Panc1 (cell line): ENCODE measurements around the gene MAN2C1. TPM values are rescaled to one million over a fixed set of nuclear protein-coding genes. Genes with fewer than 3 reads are reported as not detected.

Source experiments
- ATAC-seq: fragments of 200-7000 bp; cut with Tn5 transposase; 2 replicates; pipeline ENCODE4 v1.9.1; 2020; ENCODE audit warnings: mild to moderate bottlenecking, moderate library complexity
- BruUV-seq: library from RNA; stranded (reverse); fragments of 400-500 nt; replicated peaks from 2 replicates; lab custom pipeline; 2021; lab: Mats Ljungman, UMichigan
- CTCF ChIA-PET: fragments of 300-600 bp; sonication (Branson Sonifier 250); formaldehyde crosslinking; loops from one replicate; lab custom pipeline; 2022; ENCODE audit warnings: antibody characterized with exemption; lab: Charles Lee
- POLR2A ChIA-PET: fragments of 300-600 bp; sonication (Branson Sonifier 250); formaldehyde crosslinking; loops from one replicate; lab custom pipeline; 2022; ENCODE audit warnings: antibody characterized with exemption; lab: Charles Lee
- DNase-seq: peaks from one replicate; pipeline ENCODE4 v3.0.0-alpha.2; 2010; ENCODE audit warnings: low read depth, low spot score
- H3K27ac ChIP-seq: 2 replicates; pipeline ENCODE4 v1.5.1; 2011; ENCODE audit warnings: mild to moderate bottlenecking, low read length, inconsistent platforms
- H3K27me3 ChIP-seq: fragments of 200-500 bp; sonication (Bioruptor generic); 2 replicates; pipeline ENCODE4 v1.6.0; 2014; ENCODE audit warnings: low read length, inconsistent platforms; ENCODE audit not compliant: control insufficient read depth, insufficient read depth
- H3K36me3 ChIP-seq: fragments of 200-500 bp; sonication (Bioruptor generic); 2 replicates; pipeline ENCODE4 v1.5.1; 2014; ENCODE audit warnings: inconsistent platforms, mild to moderate bottlenecking, low read length, moderate library complexity; ENCODE audit not compliant: control insufficient read depth, insufficient read depth
- H3K4me1 ChIP-seq: 2 replicates; pipeline ENCODE4 v1.5.1; 2011; ENCODE audit warnings: inconsistent platforms, mild to moderate bottlenecking, low read length, moderate library complexity; ENCODE audit not compliant: control insufficient read depth, insufficient read depth
- H3K4me3 ChIP-seq, 2 experiments: 2 replicates each; pipeline ENCODE4 v1.5.1; 2011 to 2012; ENCODE audit warnings: low read depth in 2 of 2, low read length in 2 of 2, mild to moderate bottlenecking in 2 of 2, inconsistent platforms in 1 of 2, moderate library complexity in 1 of 2
- H3K9me3 ChIP-seq: fragments of 200-500 bp; sonication (Bioruptor generic); 2 replicates; pipeline ENCODE4 v1.5.1; 2014; ENCODE audit warnings: low read depth, mild to moderate bottlenecking, inconsistent platforms, low read length, moderate library complexity; ENCODE audit not compliant: control insufficient read depth, insufficient read depth
- CTCF ChIP-seq: fragments of 450-650 bp; IDR thresholded peaks from 2 replicates; pipeline ENCODE4 v1.5.1; 2017; ENCODE audit warnings: mild to moderate bottlenecking
- POLR2AphosphoS5 ChIP-seq: IDR thresholded peaks from 2 replicates; pipeline ENCODE4 v1.6.1; 2012; ENCODE audit warnings: mild to moderate bottlenecking, low read depth, low read length, moderate library complexity
- SIN3A ChIP-seq: IDR thresholded peaks from 2 replicates; pipeline ENCODE4 v1.6.1; 2012; ENCODE audit warnings: low read depth, mild to moderate bottlenecking, low read length, moderate library complexity, borderline replicate concordance; ENCODE audit not compliant: insufficient read depth
- TCF7L2 ChIP-seq: IDR thresholded peaks from 2 replicates; pipeline ENCODE4 v1.6.1; 2011; ENCODE audit warnings: mild to moderate bottlenecking, low read depth, low read length, inconsistent platforms
- in situ Hi-C: cut with HindIII; loops from 2 replicates; pipeline ENCODE4 v1.10.0; 2016; ENCODE audit warnings: low sequenced_read_pairs, low pct_unique_long_range_greater_than_20kb
- intact Hi-C: fragments of 100-400 bp; cut with micrococcal nuclease; formaldehyde crosslinking; loops from one replicate; pipeline ENCODE4 v1.10.0; 2022; ENCODE audit not compliant: unreplicated experiment
- total RNA-seq: library from RNA; stranded (reverse); gene quantifications from one replicate; pipeline ENCODE4 v1.2.1, GENCODE V29; 2021; ENCODE audit not compliant: unreplicated experiment
- TF ChIP-seq, protein P1 (sequence below), 2 experiments: IDR thresholded peaks; 2 replicates each; pipeline ENCODE4 v1.6.1; 2011 to 2012; ENCODE audit warnings: low read depth in 2 of 2, control low read depth in 1 of 2, low read length in 1 of 2, mild to moderate bottlenecking in 1 of 2, moderate library complexity in 1 of 2; ENCODE audit not compliant: insufficient read depth in 1 of 2

Gene MAN2C1
- total RNA-seq, 1 experiment from 2014 or later: 127 TPM

DNA sequence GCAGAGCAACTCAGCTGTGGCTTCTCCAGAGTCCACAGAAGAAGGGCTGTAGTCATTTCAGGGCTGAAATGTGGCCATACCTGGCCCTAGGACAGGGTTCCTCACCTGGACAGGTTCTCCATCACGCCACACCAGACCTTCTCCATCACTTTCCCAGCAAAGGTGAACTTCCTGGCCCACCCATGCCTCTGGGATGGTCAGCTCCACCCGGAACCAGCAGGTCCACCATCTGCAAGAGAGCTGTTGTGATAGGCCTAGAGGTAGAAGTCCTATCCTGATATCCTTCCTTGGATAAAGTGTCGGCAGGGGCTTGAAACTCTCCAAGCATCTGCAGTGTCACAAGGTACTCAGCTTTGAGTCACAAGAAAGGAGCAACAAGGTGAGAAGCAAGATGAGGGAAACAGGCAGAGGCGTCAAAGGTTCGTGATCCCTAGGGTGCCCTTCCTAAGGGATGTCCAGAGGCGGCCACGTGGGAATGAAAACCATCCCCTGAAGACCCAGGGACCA, 948 bp downstream of the MAN2C1 start:
- no peaks in the 10 kb centered on the region for H3K9me3 ChIP-seq
- CTCF ChIA-PET: interaction anchor here (0.5 to 1.1 kb wide), 9 partner anchors 21 to 428 kb away, joined by 3 to 10 read pairs (median 3); partner anchors contain the start of gene SNX33
- no TSS peak for BruUV-seq
- POLR2A ChIA-PET: interaction anchor here (0.6 to 1.3 kb wide), 4 partner anchors 87 to 323 kb away, joined by 3 to 7 read pairs (median 4); no protein-coding TSS in a partner anchor
- peak overlapping the region; percentile 74 to 91 for H3K4me3 ChIP-seq
- intact Hi-C loops (no loop called here), in situ Hi-C loops (no loop called here)
- H3K4me1 ChIP-seq: peaks cover 15% of the 10 kb centered on the region
- no peak for TF ChIP-seq TCF7L2
- TF ChIP-seq CTCF: no peak
- H3K27me3 ChIP-seq: no peaks in the 10 kb centered on the region
- peak overlapping the region; percentile 72 for H3K27ac ChIP-seq
- H3K36me3 ChIP-seq: peaks cover 17% of the 10 kb centered on the region
- DNase-seq (no peak), ATAC-seq (no peak)

DNA sequence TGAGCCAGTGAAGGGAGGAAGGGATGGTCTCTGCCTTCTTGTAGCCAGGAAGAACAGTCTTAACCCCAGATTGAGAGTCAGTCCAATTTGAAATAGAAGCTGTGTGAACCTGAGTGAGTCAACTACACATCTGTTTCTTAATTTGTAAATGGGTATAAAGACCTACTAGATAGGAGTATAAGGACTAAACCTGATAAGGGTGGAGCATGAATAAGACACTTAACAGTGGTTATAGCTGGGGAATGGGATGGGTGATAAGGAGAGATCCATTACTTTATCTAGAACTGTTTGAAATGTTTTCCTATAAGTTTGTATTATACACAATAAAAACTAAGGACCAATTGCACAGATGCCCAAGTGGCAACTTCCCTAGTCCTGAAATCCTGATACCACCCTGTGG, 1.4 kb downstream of the MAN2C1 start:
- BruUV-seq: TSS peak; percentile 34
- Histone ChIP-seq H3K4me1 (peaks cover 15% of the 10 kb centered on the region), H3K4me3 (peak overlapping the region in 1 of 2 experiments; percentile 91; a peak in 1 of 4 replicates), H3K9me3 (no peaks in the 10 kb centered on the region), H3K27ac (peak overlapping the region; percentile 72; the same call in 1 of the 2 replicates), H3K36me3 (peaks cover 17% of the 10 kb centered on the region), H3K27me3 (no peaks in the 10 kb centered on the region)
- TF ChIP-seq SIN3A: no peak
- no peak for TF ChIP-seq CTCF
- no peak for TF ChIP-seq TCF7L2
- no peak for TF ChIP-seq POLR2AphosphoS5
- TF ChIP-seq, protein P1, sequence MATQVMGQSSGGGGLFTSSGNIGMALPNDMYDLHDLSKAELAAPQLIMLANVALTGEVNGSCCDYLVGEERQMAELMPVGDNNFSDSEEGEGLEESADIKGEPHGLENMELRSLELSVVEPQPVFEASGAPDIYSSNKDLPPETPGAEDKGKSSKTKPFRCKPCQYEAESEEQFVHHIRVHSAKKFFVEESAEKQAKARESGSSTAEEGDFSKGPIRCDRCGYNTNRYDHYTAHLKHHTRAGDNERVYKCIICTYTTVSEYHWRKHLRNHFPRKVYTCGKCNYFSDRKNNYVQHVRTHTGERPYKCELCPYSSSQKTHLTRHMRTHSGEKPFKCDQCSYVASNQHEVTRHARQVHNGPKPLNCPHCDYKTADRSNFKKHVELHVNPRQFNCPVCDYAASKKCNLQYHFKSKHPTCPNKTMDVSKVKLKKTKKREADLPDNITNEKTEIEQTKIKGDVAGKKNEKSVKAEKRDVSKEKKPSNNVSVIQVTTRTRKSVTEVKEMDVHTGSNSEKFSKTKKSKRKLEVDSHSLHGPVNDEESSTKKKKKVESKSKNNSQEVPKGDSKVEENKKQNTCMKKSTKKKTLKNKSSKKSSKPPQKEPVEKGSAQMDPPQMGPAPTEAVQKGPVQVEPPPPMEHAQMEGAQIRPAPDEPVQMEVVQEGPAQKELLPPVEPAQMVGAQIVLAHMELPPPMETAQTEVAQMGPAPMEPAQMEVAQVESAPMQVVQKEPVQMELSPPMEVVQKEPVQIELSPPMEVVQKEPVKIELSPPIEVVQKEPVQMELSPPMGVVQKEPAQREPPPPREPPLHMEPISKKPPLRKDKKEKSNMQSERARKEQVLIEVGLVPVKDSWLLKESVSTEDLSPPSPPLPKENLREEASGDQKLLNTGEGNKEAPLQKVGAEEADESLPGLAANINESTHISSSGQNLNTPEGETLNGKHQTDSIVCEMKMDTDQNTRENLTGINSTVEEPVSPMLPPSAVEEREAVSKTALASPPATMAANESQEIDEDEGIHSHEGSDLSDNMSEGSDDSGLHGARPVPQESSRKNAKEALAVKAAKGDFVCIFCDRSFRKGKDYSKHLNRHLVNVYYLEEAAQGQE (IDR thresholded peaks at IDR 0.05; ENCODE audit: insufficient read depth in 1 of 2, low read depth in 2 of 2, low read length in 1 of 2): no peak
- no peak for DNase-seq
- intact Hi-C loops (no loop called here), in situ Hi-C loops (no loop called here)
- ChIA-PET POLR2A (no interaction called here), CTCF (no interaction called here)
- ATAC-seq: no peak
